ENCODE data around the gene PLCG2.
"Not testable (repeated sequence)": the region's sequence is repeated elsewhere in the genome, so short reads cannot be mapped to it uniquely, and the experiment has no call there.

PLCG2 gene

GRCh38 chr16:81792828-81793227 lies 13.7 kb downstream of the PLCG2 start:
- DNase-seq: no peak

DNA sequence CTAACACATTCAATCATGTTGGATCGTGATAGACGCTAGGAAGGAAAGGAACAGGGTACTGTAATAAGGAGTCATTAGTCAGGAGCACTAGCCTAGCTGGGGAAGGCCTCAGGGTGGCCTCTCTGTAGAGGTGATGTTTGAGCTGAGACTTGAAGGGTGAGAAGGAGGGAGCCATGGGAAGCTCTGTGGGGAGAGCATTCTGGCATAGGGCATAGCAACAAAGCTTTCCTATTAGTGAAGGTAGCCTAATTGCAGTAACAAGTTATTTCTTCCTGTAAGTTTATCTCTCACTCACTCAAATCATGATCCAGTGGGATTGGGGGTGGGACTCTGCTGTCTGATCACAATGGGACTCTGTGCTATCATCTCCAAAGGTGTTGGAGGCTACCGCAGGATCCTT lies 16.1 kb downstream of the PLCG2 start:
- DNase-seq: no peak

GRCh38 chr16:81796035-81796434 lies 16.9 kb downstream of the PLCG2 start:
- DNase-seq: no peak

DNA sequence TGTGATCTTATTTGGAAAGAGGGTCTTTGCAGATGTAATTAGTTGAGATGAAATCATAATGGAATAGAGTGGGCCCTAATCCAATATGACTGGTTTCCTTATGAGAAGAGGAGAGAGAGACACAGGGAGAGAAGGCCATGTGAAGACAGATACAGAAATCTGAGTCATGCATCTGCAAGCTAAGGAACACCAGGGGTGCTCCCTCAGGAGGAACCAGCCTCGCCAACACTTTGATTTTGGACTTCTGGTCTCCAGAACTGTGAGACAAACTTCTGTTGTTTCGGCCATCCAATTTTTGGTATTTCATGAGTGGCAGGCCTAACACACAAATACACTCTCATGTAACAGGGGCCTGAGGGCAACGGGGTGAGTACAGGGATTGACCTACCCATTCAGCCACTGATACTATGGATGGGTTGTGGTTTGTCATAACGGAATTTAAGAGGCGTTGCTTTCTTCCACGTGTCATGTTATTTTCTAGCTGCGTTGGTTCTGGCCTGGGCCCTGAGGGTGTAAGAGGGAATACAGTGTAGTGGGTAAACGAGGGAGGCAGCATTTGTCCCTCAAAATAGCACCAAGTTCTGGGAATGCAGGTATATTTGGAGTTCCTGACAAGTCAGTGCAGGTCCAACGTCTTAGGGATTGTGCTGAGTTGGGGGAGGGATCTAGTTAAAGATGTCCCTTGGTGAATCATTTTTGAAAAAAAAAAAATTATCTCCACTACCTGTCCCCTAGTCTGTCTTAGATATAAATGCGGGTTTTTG lies 17.7 kb downstream of the PLCG2 start:
- DNase-seq: no peak

DNA sequence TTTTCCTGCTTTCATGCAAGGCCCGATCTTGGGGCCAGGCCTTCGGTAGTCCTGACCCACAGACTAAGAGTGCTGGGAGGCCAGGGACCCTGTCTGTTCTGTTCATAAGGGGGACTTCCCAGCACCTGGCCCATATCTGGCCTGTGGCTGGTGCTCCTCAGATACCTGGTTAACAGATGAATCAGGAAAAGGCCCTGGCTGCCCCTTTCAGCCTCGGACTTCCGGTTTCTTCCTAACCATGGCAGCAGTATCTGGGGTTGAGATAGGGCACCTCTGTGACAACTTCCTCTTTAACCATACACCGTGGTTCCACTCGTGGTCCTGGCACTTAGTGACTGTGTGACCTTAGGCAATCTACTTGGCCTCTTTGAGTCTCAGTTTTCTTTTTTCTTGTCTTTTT lies 18.4 kb downstream of the PLCG2 start:
- DNase-seq: no peak

DNA sequence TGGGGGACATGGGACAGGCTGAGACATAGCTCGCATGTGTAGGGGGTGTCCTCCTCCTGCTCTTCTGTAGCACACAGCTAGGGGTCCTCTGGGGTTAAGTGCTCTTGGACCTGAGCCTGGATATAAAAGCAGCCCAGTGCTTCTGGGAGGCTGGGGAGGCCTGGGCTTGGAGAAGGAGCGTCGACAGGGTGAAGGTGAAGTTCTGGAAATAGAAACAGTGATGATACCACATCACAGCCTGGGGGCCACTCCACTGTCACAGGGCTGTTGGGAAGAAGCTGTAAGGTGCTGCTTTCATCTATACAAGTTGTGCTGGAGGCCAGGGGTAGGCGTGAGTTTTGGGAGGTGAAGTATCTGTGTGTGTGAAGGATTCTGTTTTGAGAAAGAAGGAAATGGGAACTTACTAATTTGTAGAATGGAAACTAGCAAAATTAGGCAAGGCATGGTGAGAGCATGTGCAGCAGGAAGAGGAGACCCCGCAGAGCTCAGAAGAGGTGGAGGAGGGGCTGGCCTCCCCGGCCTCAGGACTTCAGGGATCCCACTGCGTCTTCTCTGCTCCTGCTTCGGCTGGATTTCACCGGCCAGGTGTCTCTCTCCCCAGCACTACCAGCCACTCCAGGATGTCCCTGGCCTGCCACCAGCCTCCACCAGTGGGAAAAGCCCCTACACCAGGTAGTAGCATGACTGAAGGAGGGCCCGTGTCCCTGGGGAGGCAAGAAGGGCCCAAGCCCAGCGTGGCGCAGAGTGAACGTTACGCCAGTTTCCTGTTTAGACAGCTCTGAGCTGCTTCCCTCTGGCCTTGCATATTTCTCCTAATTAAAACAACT lies 19.4 kb downstream of the PLCG2 start:
- DNase-seq: no peak

GRCh38 chr16:81799138-81799504 lies 20.0 kb downstream of the PLCG2 start:
- no peak for DNase-seq

- DNase-seq: not testable (repeated sequence)
Observed at GRCh38 chr16:81801724-81802123, 22.6 kb downstream of the PLCG2 start.

GRCh38 chr16:81803332-81803731 lies 24.2 kb downstream of the PLCG2 start:
- no peak for DNase-seq

- no peak for DNase-seq
Observed at GRCh38 chr16:81804134-81804610, 25.1 kb downstream of the PLCG2 start.

- no peak for DNase-seq
Observed at GRCh38 chr16:81806696-81807095, 27.6 kb downstream of the PLCG2 start.

DNA sequence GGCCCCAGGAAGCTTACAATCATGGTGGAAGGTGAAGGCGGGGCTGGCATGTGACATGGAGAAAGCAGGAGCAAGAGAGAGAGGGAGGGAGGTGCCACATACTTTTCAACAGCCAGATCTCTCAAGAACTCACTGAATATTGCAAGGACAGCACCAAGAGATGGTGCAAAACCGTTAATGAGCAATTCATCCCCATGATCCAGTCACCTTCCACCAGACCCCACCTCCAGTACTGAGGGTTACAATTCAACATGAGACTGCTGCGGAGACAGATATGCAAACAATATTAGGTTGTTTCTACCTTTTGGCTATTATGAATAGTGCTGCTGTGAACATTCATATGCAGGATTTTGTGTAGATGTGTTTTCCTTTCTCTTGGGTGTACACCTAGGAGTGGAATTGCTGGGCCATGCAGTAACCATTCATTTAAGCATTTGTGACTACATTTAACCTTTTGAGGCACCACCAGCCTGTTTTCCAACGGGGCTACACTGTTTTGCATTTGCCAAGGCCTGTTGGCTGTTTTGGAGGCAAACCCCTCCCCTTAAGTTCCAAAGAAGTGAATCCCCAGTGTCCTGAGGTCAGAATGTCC lies 28.8 kb downstream of the PLCG2 start:
- DNase-seq: no peak

GRCh38 chr16:81808933-81809480 lies 29.9 kb downstream of the PLCG2 start:
- DNase-seq: no peak

- DNase-seq: no peak
Observed at GRCh38 chr16:81809567-81809966, 30.5 kb downstream of the PLCG2 start.

- no peak for DNase-seq
Observed at GRCh38 chr16:81810361-81810760, 31.3 kb downstream of the PLCG2 start.

- no peak for DNase-seq
Observed at GRCh38 chr16:81810894-81811538, 31.9 kb downstream of the PLCG2 start.

GRCh38 chr16:81813648-81814047 lies 34.6 kb downstream of the PLCG2 start:
- no peak for DNase-seq

DNA sequence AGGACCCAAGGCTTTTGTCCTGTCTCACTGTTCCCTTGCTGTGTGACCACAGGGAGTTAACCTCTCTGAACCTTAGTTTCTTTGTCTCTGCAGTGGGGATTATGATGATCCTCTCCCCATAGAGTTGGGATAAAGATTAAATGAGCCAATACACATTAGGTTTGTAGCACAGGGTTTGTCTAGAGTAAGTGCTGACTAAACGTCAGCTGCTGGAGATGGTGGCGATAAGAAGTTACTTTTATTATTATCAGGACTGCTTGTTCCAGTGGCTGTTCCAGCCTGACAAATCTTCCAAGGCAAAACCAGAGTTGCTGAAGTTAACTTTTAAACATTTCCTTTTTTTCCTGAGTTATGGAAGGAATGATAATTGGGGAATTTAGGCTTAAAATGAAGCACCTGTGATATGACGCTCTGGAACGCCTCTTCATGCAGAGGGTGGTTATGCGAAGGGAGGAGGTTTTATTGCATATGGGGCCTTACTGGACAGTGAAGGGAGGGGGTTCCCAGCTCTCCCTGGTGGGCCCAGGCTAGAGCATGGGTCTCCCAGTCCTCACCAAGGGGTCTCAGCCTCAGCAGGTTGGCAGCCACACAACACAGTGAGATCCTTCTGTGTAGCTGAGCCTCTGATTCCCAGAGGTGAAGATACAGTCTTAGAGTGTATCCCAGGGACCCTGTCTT lies 35.8 kb downstream of the PLCG2 start:
- no peak for DNase-seq

DNA sequence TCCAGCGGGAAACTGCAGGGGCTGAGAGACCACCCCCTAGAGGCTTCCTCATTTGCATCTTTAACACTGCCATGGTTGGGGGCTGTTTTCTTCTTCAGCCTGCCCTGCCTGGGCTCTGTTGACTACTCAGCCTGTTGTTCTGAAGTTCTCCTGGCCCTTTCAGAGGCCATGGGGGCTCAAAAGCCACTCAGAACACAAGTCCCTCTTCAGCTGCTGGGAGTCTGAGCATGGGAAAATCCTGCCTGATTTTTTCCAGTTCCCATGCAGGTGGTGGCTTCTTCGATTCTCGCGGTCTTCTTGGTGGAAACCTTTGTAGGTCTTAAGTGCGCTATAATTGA lies 36.3 kb downstream of the PLCG2 start:
- no peak for DNase-seq

- no peak for DNase-seq
Observed at GRCh38 chr16:81816351-81816750, 37.3 kb downstream of the PLCG2 start.

DNA sequence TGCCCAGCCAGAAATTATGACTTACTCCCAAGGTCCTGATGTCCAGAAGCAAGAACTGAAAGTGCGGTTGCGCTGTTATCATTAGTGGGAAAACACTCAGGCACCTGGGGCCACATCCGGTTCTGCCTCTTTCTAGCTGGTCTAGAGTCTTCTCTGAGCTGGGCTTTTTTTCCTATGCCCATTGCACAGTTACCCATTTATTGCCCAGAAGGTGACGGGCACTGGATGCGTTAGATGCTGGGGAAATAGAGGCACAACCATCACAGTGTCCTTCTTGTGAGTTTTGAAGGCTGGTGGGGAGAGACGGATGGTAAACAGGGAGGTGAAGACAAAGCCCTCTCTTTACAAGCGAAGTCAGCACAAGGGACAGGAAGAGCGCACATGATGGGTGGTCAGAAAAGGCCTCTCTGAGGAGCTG lies 37.7 kb downstream of the PLCG2 start:
- DNase-seq: no peak

- DNase-seq: no peak
Observed at GRCh38 chr16:81817296-81817695, 38.2 kb downstream of the PLCG2 start.
